GM21515 (cell line): ENCODE data around the gene LRRC2.
"Not testable (repeated sequence)": the region's sequence is repeated elsewhere in the genome, so short reads cannot be mapped to it uniquely, and the experiment has no call there.

Experiments used
- ATAC-seq: cut with Tn5 transposase; IDR thresholded peaks from one replicate; pipeline ENCODE4 v1.9.1; 2021; ENCODE audit not compliant: unreplicated experiment

The LRRC2 gene

GRCh38 chr3:46566040-46566641 is at the start of gene LRRC2:
Gene LRRC2, minus strand, starts transcription at chr3:46566302. Its CDS starts 14,711 bp downstream, at chr3:46551591.
- no peak for ATAC-seq

- no peak for ATAC-seq
Measured at GRCh38 chr3:46615050-46615775, 49.1 kb upstream of the LRRC2 start.

- no peak for ATAC-seq
Measured at GRCh38 chr3:46614431-46614830, 48.3 kb upstream of the LRRC2 start.

GRCh38 chr3:46613313-46614005 is 47.4 kb upstream of the LRRC2 start:
- ATAC-seq, result no peak

- no peak for ATAC-seq
Measured at GRCh38 chr3:46612324-46612723, 46.2 kb upstream of the LRRC2 start, which contains the start of gene FAM240A. Gene FAM240A, plus strand, starts transcription at chr3:46612525. Its CDS starts 159 bp downstream, at chr3:46612684.

- no peak for ATAC-seq
Measured at GRCh38 chr3:46609944-46610722, 44.0 kb upstream of the LRRC2 start.

GRCh38 chr3:46609212-46609721 is 43.2 kb upstream of the LRRC2 start:
- ATAC-seq, result no peak

- ATAC-seq, result no peak
Measured at GRCh38 chr3:46607603-46608028, 41.5 kb upstream of the LRRC2 start.

- no peak for ATAC-seq
Measured at GRCh38 chr3:46604127-46604526, 38.0 kb upstream of the LRRC2 start.

- no peak for ATAC-seq
Measured at GRCh38 chr3:46603446-46604046, 37.4 kb upstream of the LRRC2 start.

- no peak for ATAC-seq
Measured at GRCh38 chr3:46599590-46599989, 33.5 kb upstream of the LRRC2 start.

- no peak for ATAC-seq
Measured at GRCh38 chr3:46595819-46596314, 29.8 kb upstream of the LRRC2 start.

GRCh38 chr3:46594723-46595122 is 28.6 kb upstream of the LRRC2 start:
- no peak for ATAC-seq

- no peak for ATAC-seq
Measured at GRCh38 chr3:46593979-46594378, 27.9 kb upstream of the LRRC2 start.

GRCh38 chr3:46593274-46593862 is 27.3 kb upstream of the LRRC2 start:
- ATAC-seq, result no peak

- ATAC-seq, result not testable (repeated sequence)
Measured at GRCh38 chr3:46587268-46587667, 21.2 kb upstream of the LRRC2 start.

- ATAC-seq, result no peak
Measured at GRCh38 chr3:46586738-46587246, 20.7 kb upstream of the LRRC2 start.

GRCh38 chr3:46585799-46586693 is 19.9 kb upstream of the LRRC2 start:
- ATAC-seq, result no peak
